IMR-90 (cell line): ENCODE results near the gene SORCS1. TPM values are rescaled to one million over a fixed set of nuclear protein-coding genes. Genes with fewer than 3 reads are reported as not detected.

Experiments
- ATAC-seq: fragments of 200-7000 bp; cut with Tn5 transposase; 2 replicates; pipeline ENCODE4 v1.9.1; 2020; ENCODE audit warnings: low read depth, mild to moderate bottlenecking, moderate library complexity
- BruUV-seq: library from RNA; stranded (reverse); fragments of 400-500 nt; replicated peaks from 2 replicates; lab custom pipeline; 2021; lab: Mats Ljungman, UMichigan
- CTCF ChIA-PET: fragments of 300-600 bp; formaldehyde crosslinking; extraction: SDS; loops from one replicate; lab custom pipeline; 2021; ENCODE audit warnings: antibody characterized with exemption; lab: Yijun Ruan, JAX
- POLR2A ChIA-PET: fragments of 300-600 bp; sonication (Branson Sonifier 250); formaldehyde crosslinking; loops from one replicate; lab custom pipeline; 2022; ENCODE audit warnings: antibody characterized with exemption; ENCODE audit not compliant: unreplicated experiment; lab: Charles Lee
- DNase-seq: peaks from one replicate; pipeline ENCODE4 v3.0.0; 2013
- H2AFZ ChIP-seq: replicated peaks from 2 replicates; pipeline ENCODE3; 2013; ENCODE audit warnings: low read length, mild to moderate bottlenecking; ENCODE audit not compliant: poor library complexity
- H2AK5ac ChIP-seq: 2 replicates; pipeline ENCODE4 v1.6.1; 2013; ENCODE audit warnings: low read depth, low read length, inconsistent platforms
- H2AK9ac ChIP-seq: replicated peaks from 2 replicates; pipeline ENCODE3; 2013; ENCODE audit warnings: mild to moderate bottlenecking, low read depth, low read length, moderate library complexity; ENCODE audit not compliant: poor library complexity
- H2BK120ac ChIP-seq: 2 replicates; pipeline ENCODE4 v1.6.1; 2013; ENCODE audit warnings: low read depth, low read length, inconsistent platforms
- H2BK15ac ChIP-seq: 3 replicates; pipeline ENCODE4 v1.6.1; 2013; ENCODE audit warnings: low read depth, low read length, inconsistent platforms
- H2BK20ac ChIP-seq: 2 replicates; pipeline ENCODE4 v1.6.1; 2013; ENCODE audit warnings: low read depth, mild to moderate bottlenecking, inconsistent platforms, low read length, moderate library complexity
- H2BK5ac ChIP-seq: 2 replicates; pipeline ENCODE4 v1.6.1; 2013; ENCODE audit warnings: mild to moderate bottlenecking, low read depth, low read length, inconsistent platforms; ENCODE audit not compliant: poor library complexity, severe bottlenecking
- H3K14ac ChIP-seq: replicated peaks from 2 replicates; pipeline ENCODE4 v1.6.1; 2013; ENCODE audit warnings: low read depth, low read length, inconsistent platforms
- H3K18ac ChIP-seq: 2 replicates; pipeline ENCODE4 v1.6.1; 2013; ENCODE audit warnings: low read depth, low read length, control low read depth
- H3K23ac ChIP-seq: 2 replicates; pipeline ENCODE4 v1.6.1; 2013; ENCODE audit warnings: low read depth, low read length, inconsistent platforms
- H3K27ac ChIP-seq: 2 replicates; pipeline ENCODE4 v1.5.1; 2013; ENCODE audit warnings: mild to moderate bottlenecking, control low read depth, low read length; ENCODE audit not compliant: insufficient read depth
- H3K27me3 ChIP-seq: 2 replicates; pipeline ENCODE4 v1.6.1; 2013; ENCODE audit warnings: low read length; ENCODE audit not compliant: control insufficient read depth, insufficient read depth
- H3K36me3 ChIP-seq: 2 replicates; pipeline ENCODE4 v1.6.1; 2013; ENCODE audit warnings: low read length, mixed read lengths; ENCODE audit not compliant: control insufficient read depth, insufficient read depth
- H3K4ac ChIP-seq: 2 replicates; pipeline ENCODE4 v1.6.1; 2013; ENCODE audit warnings: low read depth, low read length, inconsistent platforms
- H3K4me1 ChIP-seq: 2 replicates; pipeline ENCODE4 v1.6.1; 2013; ENCODE audit warnings: low read length, mixed read lengths; ENCODE audit not compliant: control insufficient read depth, insufficient read depth
- H3K4me2 ChIP-seq: 2 replicates; pipeline ENCODE4 v1.6.1; 2013; ENCODE audit warnings: low read depth, mild to moderate bottlenecking, control low read depth, low read length, moderate library complexity
- H3K4me3 ChIP-seq: 2 replicates; pipeline ENCODE4 v1.5.1; 2013; ENCODE audit warnings: low read depth, mild to moderate bottlenecking, control low read depth, low read length, moderate library complexity; ENCODE audit not compliant: insufficient read depth
- H3K56ac ChIP-seq: 2 replicates; pipeline ENCODE4 v1.6.1; 2013; ENCODE audit warnings: low read length, inconsistent platforms; ENCODE audit not compliant: insufficient read depth; ENCODE audit errors: extremely low read depth
- H3K79me1 ChIP-seq, 2 experiments: 2 replicates each; pipeline ENCODE4 v1.6.1; 2013; ENCODE audit warnings: low read length in 2 of 2, inconsistent platforms in 1 of 2, low read depth in 1 of 2
- H3K9ac ChIP-seq: 2 replicates; pipeline ENCODE4 v1.6.1; 2013; ENCODE audit warnings: low read depth, low read length, control low read depth
- H3K9me1 ChIP-seq: 2 replicates; pipeline ENCODE4 v1.6.1; 2013; ENCODE audit warnings: low read length, inconsistent platforms; ENCODE audit not compliant: insufficient read depth
- H3K9me3 ChIP-seq: 2 replicates; pipeline ENCODE4 v1.6.1; 2013; ENCODE audit warnings: low read length; ENCODE audit not compliant: control insufficient read depth, insufficient read depth
- H4K20me1 ChIP-seq: 2 replicates; pipeline ENCODE4 v1.6.1; 2013; ENCODE audit warnings: low read length, inconsistent platforms; ENCODE audit not compliant: insufficient read depth
- H4K5ac ChIP-seq: 2 replicates; pipeline ENCODE4 v1.6.1; 2013; ENCODE audit warnings: mild to moderate bottlenecking, low read depth, low read length, control low read depth
- H4K8ac ChIP-seq, 2 experiments: 2 replicates each; pipeline ENCODE4 v1.6.1; 2013; ENCODE audit warnings: low read depth in 2 of 2, low read length in 2 of 2, control low read depth in 1 of 2, inconsistent platforms in 1 of 2
- H4K91ac ChIP-seq: 2 replicates; pipeline ENCODE4 v1.6.1; 2013; ENCODE audit warnings: low read depth, low read length, inconsistent platforms; ENCODE audit not compliant: insufficient read depth
- CEBPB ChIP-seq: IDR thresholded peaks from 2 replicates; pipeline ENCODE4 v1.6.1; 2012; ENCODE audit warnings: low read depth, low read length, improper control_type of control experiment
- MXI1 ChIP-seq: IDR thresholded peaks from 2 replicates; pipeline ENCODE4 v1.6.1; 2012; ENCODE audit warnings: low read depth, mild to moderate bottlenecking, low read length, moderate library complexity, borderline replicate concordance
- SMC3 ChIP-seq: fragments of 150-350 bp; IDR thresholded peaks from 2 replicates; pipeline ENCODE4 v1.6.1; 2016; ENCODE audit warnings: low read depth, mild to moderate bottlenecking, antibody characterized with exemption, low read length, moderate library complexity
- WGBS, 2 experiments: methylation state at CpG; one replicate each; pipeline versions ENCODE4 v1.1.5 to v1.1.7; 2013; ENCODE audit warnings: missing lambda C conversion rate in 2 of 2; ENCODE audit not compliant: insufficient read length in 1 of 2; ENCODE audit errors: extremely low coverage in 2 of 2; 5-methylcytosine and 5-hydroxymethylcytosine counted together
- dilution Hi-C: fragments of 300-500 bp; cut with HindIII; formaldehyde crosslinking; loops from one replicate; pipeline ENCODE4 v1.14.3; 2018; ENCODE audit warnings: low sequenced_read_pairs; ENCODE audit not compliant: unreplicated experiment
- in situ Hi-C: fragments of 300-500 bp; cut with MboI; formaldehyde crosslinking; loops from 3 replicates; pipeline ENCODE4 v1.14.3; 2019; ENCODE audit warnings: low sequenced_read_pairs, inconsistent platforms, mixed read lengths
- intact Hi-C: fragments of 100-400 bp; cut with micrococcal nuclease; formaldehyde crosslinking; loops from 2 replicates; pipeline ENCODE4 v1.10.0; 2022
- polyA plus RNA-seq, 3 experiments: library from polyadenylated mRNA; depleted of rRNA; stranded (reverse); fragments of >200 nt; gene quantifications; 2 replicates each; pipeline ENCODE4 v1.2.3, GENCODE V29; 2012; ENCODE audit warnings: low replicate concordance in 1 of 3
- total RNA-seq: library from RNA; depleted of rRNA; stranded (reverse); fragments of >200 nt; gene quantifications from 2 replicates; pipeline ENCODE4 v1.2.3, GENCODE V29; 2012

Gene SORCS1
- total and polyA plus RNA-seq, 2 of the 4 experiments (the other 2 are of a cell fraction) = under 0.01 TPM; not detected in 1

DNA sequence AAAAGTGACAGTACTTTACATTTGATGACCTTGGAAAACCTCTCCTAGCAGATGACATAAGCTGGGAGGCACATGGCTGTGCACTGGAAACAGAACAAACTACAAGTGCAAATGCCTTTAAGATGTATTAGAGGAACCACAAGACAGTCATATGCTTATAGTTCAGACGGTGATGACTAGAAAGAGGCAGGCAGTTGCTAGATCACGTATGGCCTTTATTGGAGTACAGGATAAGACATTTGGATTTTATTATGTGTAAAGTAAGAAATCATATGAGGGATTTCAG is 290.0 kb downstream of the SORCS1 start:
- H2AK5ac ChIP-seq = no peak overlapping the region
- ChIA-PET CTCF (no interaction called here), POLR2A (no interaction called here)
- H3K4me2 ChIP-seq = no peak overlapping the region
- H3K36me3 ChIP-seq = no peaks in the 10 kb centered on the region
- H3K9me3 ChIP-seq = peaks cover 6% of the 10 kb centered on the region
- H3K4me3 ChIP-seq = no peak overlapping the region
- H3K14ac ChIP-seq = no peak overlapping the region
- H3K56ac ChIP-seq = no peak overlapping the region
- no peak overlapping the region for H4K5ac ChIP-seq
- no peak overlapping the region for H2AFZ ChIP-seq
- H3K23ac ChIP-seq = no peak overlapping the region
- H3K18ac ChIP-seq = no peak overlapping the region
- H3K79me1 ChIP-seq = no peaks in the 10 kb centered on the region
- H3K4ac ChIP-seq = no peak overlapping the region
- H4K8ac ChIP-seq = no peak overlapping the region
- no peak overlapping the region for H2BK20ac ChIP-seq
- WGBS, 2 experiments = no CpG with 5 or more reads among the region's 2 CpGs
- no peak overlapping the region for H2BK15ac ChIP-seq
- no peaks in the 10 kb centered on the region for H3K9me1 ChIP-seq
- intact Hi-C loops = no loop called here
- TF ChIP-seq SMC3 (no peak), CEBPB (no peak), MXI1 (no peak)
- dilution Hi-C loops = no loop called here
- H4K20me1 ChIP-seq = no peaks in the 10 kb centered on the region
- H3K27me3 ChIP-seq = no peaks in the 10 kb centered on the region
- no peak overlapping the region for H3K27ac ChIP-seq
- DNase-seq (no peak), ATAC-seq (no peak)
- H3K4me1 ChIP-seq = no peaks in the 10 kb centered on the region
- no peak overlapping the region for H2BK120ac ChIP-seq
- no peak overlapping the region for H4K91ac ChIP-seq
- no peak overlapping the region for H3K9ac ChIP-seq
- H2BK5ac ChIP-seq = no peak overlapping the region
- no peak overlapping the region for H2AK9ac ChIP-seq
- no TSS peak for BruUV-seq
- in situ Hi-C loops = no loop called here
